ENCODE measurements around the gene MCTP2. TPM values are rescaled to one million over a fixed set of nuclear protein-coding genes. Genes with fewer than 3 reads are reported as not detected.

The MCTP2 gene
- total RNA-seq, 1 experiment from 2014 or later, result 1.3 TPM

GRCh38 chr15:94354655-94355054, 123.3 kb downstream of the MCTP2 start:
- Histone ChIP-seq H3K79me1 (ENCODE audit: insufficient read depth, low read depth, low read length, poor library complexity, severe bottlenecking) (no peaks in the 10 kb centered on the region), H4K91ac (ENCODE audit: insufficient read length, low read depth, low read length) (no peak overlapping the region), H2BK20ac (ENCODE audit: low read depth, low read length, poor library complexity, severe bottlenecking) (no peak overlapping the region), H2AFZ (ENCODE audit: low read length) (no peak overlapping the region), H3K23me2 (ENCODE audit: insufficient read length, low read depth, low read length, poor library complexity, severe bottlenecking) (no peaks in the 10 kb centered on the region), H3K27ac (ENCODE audit: insufficient read length, low read depth, low read length) (no peak overlapping the region), H3K18ac (ENCODE audit: insufficient read length, low read depth, low read length) (no peak overlapping the region), H3K79me2 (ENCODE audit: insufficient read depth, low read length) (no peaks in the 10 kb centered on the region), H3K23ac (ENCODE audit: insufficient read length, low read depth, low read length) (no peak overlapping the region), H3K4me1 (ENCODE audit: insufficient read depth, low read length) (no peaks in the 10 kb centered on the region), H4K5ac (ENCODE audit: insufficient read length, low read depth, low read length) (no peak overlapping the region), H3K56ac (ENCODE audit: insufficient read length, low read depth, low read length) (no peak overlapping the region), H4K20me1 (ENCODE audit: control insufficient read depth, insufficient read depth, insufficient read length) (no peaks in the 10 kb centered on the region), H4K8ac (replicated peaks; ENCODE audit: insufficient read length, low read depth, low read length) (no peak overlapping the region), H2AK5ac (ENCODE audit: insufficient read length, low read length) (no peak overlapping the region), H2BK5ac (ENCODE audit: insufficient read length, low read length) (no peak overlapping the region), H3K9ac (ENCODE audit: extremely low read depth, insufficient read length, low read length) (no peak overlapping the region), H2BK15ac (ENCODE audit: low read depth, low read length) (no peak overlapping the region), H2BK120ac (ENCODE audit: low read depth, low read length, poor library complexity, severe bottlenecking) (no peak overlapping the region), H3K4me2 (ENCODE audit: insufficient read depth, insufficient read length, low read length) (no peak overlapping the region), H3K9me3 (ENCODE audit: control insufficient read depth, low read depth, low read length) (no peaks in the 10 kb centered on the region), H3K14ac (ENCODE audit: insufficient read depth, low read length) (no peak overlapping the region), H2BK12ac (ENCODE audit: insufficient read length, low read depth, low read length) (no peak overlapping the region), H3T11ph (ENCODE audit: low read length) (no peak overlapping the region), H3K4ac (ENCODE audit: low read depth, low read length) (no peak overlapping the region), H3K27me3 (ENCODE audit: insufficient read depth, low read length) (no peaks in the 10 kb centered on the region)
- WGBS (ENCODE audit: extremely low coverage, insufficient read length, low lambda C conversion rate), result no CpG with 5 or more reads among the region's 9 CpGs
- Mint-ChIP-seq H3K36me3 (ENCODE audit: insufficient read depth in 1 of 3, low read depth in 3 of 3) (no peaks in the 10 kb centered on the region), H3K27ac (no peak overlapping the region), H3K4me3 (no peak overlapping the region), H3K9me3 (no peaks in the 10 kb centered on the region), H3K27me3 (ENCODE audit: low read depth) (no peaks in the 10 kb centered on the region), H3K4me1 (peaks cover 3 to 4% of the 10 kb centered on the region in 2 experiments; a peak in 3 of 4 replicates)
- TF ChIP-seq, protein P1, sequence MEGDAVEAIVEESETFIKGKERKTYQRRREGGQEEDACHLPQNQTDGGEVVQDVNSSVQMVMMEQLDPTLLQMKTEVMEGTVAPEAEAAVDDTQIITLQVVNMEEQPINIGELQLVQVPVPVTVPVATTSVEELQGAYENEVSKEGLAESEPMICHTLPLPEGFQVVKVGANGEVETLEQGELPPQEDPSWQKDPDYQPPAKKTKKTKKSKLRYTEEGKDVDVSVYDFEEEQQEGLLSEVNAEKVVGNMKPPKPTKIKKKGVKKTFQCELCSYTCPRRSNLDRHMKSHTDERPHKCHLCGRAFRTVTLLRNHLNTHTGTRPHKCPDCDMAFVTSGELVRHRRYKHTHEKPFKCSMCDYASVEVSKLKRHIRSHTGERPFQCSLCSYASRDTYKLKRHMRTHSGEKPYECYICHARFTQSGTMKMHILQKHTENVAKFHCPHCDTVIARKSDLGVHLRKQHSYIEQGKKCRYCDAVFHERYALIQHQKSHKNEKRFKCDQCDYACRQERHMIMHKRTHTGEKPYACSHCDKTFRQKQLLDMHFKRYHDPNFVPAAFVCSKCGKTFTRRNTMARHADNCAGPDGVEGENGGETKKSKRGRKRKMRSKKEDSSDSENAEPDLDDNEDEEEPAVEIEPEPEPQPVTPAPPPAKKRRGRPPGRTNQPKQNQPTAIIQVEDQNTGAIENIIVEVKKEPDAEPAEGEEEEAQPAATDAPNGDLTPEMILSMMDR (conservative IDR thresholded peaks at IDR 0.05), result no peak
- DNase-seq, result no peak

Data from H9 (cell line).